ACHN (cell line): ENCODE measurements around the gene KCTD2.
"Not testable (repeated sequence)": the region's sequence is repeated elsewhere in the genome, so short reads cannot be mapped to it uniquely, and the experiment has no call there.

Experiments
- DNase-seq: peaks from one replicate; pipeline ENCODE4 v3.0.0-alpha.2; 2015
- in situ Hi-C: cut with HindIII; loops from 2 replicates; pipeline ENCODE4 v1.10.0; 2017; ENCODE audit warnings: low sequenced_read_pairs, low pct_ligation_motif_present, low pct_unique_long_range_greater_than_20kb

Gene KCTD2

DNA sequence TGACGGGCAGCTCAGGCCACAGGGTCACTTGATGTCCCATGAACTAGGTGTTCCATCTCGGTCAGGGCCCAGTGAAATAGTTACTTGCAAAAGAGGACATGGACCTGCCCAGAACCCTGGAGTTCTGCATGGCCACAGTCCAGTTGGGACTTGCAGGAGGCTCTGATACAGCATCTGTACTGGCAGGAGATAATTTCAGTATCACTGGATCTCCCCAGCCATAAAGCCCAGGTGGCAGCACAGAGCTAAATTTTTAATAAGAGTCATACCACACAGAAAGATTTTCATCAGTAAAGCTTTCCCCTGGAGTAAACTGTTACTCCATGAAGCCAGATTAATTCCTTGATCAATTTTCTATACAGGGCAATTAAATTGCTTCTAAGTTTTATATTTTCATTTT is 22.8 kb downstream of the KCTD2 start:
- in situ Hi-C loops = no loop called here
- DNase-seq = peak; percentile 69

DNA sequence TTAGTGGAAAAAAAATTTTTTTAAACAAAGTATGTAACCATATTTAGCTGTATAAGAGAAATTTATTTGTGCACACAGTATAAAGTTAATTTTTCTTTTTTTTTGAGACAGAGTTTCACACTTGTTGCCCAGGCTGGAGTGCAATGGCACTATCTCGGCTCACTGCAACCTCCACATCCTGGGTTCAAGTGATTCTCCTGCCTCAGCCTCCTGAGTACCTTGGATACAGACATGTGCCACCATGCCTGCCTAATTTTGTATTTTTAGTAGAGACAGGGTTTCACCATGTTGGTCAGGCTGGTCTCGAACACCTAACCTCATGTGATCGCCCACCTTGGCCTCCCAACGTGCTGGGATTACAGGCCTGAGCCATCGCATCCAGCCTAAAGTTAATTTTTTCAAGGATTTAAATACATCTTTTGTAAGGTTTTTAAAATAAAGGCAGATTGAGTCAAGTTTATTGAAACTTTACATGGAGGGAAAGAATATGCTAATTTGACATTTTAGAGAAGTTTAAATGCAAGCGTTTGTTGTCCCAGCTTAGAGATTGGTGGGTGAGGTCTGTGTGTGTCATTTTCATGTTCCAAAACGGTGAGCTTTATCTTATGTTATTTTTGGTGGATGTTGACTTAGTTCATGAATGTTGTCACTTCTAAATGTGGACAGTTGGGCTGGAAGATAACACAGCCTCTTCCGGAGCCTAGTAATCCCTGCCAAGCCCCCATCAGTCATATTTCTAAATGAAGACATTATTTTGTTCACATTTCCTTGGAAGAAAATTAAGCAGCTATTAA is 24.6 kb downstream of the KCTD2 start:
- in situ Hi-C loops, DNase-seq: not testable (repeated sequence)

DNA sequence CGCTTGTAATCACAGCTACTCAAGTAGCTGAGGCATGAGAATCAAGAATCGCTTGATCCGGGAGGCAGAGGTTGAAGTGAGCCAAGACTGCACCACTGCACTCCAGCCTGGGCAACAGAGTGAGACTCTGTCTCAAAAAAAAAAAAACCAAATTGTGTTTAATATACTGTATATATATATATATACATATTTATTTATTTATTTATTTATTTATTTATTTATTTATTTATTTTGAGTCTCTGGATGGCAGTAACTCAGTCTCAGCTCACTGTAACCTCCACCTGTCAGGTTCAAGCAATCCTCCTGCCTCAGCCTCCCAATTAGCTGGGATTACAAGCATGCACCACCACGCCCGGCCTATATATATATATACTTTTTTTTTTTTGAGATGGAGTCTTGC is 25.9 kb downstream of the KCTD2 start:
- in situ Hi-C loops = not testable (repeated sequence)

GRCh38 chr17:75073618-75074047 is 26.6 kb downstream of the KCTD2 start:
- in situ Hi-C loops = no loop called here
- no peak for DNase-seq

More for the DNA sequence above, 25.9 kb downstream of the KCTD2 start:
- DNase-seq = not testable (repeated sequence)

GRCh38 chr17:75074532-75074931 is 27.5 kb downstream of the KCTD2 start:
- no peak for DNase-seq
- in situ Hi-C loops = no loop called here

DNA sequence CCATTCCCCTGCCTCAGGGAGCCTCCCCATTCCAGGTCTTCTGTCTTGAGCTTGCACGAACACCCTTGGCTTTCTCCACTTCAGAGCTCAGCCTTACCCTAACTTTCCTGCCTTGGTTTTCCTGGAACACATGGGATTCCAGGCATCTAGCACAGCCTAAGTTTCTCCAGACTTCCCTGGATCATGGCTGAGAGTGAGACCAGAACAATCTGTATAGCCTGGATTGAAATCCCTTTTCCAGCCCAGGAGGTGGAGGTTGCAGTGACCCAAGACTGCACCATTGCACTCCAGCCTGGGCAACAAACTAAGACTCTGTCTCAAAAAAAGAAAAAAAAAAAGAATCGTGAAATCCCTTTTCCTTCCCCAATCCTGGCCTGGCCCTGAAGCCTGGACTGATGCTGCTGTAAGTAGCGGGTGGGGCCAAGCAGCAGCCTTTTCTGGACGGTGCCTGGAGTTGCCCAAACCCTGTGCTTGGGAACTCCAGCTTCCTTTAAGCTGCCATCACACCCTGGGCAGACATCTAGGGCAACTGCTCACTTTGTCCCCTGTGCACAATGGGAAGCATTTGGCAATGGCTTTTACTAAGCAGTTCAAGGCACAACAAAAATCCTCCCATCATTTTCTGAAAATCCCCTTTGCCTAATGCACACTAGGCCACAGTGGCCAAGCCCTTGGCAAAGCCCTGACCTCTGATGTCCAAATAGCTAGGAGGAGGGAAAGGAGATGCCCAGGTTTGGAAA is 28.7 kb downstream of the KCTD2 start:
- in situ Hi-C loops = no loop called here
- no peak for DNase-seq

DNA sequence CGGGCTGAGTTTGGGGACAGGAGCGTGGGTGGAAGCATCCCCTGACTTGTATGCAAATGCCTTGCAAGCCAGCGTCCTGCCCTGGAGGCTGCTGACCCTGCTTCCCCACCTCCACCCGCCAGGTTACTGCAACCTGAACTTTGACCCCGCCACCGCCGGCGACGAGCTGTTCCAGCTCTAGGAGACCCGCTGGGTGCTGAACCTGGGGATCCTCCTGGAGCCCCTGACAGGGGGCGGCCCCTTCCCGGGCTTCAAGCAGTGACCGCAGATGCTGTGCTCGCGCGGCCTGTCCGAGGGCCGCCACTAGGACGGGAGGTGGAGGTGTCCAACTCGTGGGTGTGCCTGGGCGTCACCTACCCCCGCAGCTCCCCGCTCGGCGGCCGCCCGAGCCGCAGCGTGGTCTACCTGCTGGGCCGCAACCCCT is 30.1 kb downstream of the KCTD2 start:
- in situ Hi-C loops = no loop called here
- no peak for DNase-seq

DNA sequence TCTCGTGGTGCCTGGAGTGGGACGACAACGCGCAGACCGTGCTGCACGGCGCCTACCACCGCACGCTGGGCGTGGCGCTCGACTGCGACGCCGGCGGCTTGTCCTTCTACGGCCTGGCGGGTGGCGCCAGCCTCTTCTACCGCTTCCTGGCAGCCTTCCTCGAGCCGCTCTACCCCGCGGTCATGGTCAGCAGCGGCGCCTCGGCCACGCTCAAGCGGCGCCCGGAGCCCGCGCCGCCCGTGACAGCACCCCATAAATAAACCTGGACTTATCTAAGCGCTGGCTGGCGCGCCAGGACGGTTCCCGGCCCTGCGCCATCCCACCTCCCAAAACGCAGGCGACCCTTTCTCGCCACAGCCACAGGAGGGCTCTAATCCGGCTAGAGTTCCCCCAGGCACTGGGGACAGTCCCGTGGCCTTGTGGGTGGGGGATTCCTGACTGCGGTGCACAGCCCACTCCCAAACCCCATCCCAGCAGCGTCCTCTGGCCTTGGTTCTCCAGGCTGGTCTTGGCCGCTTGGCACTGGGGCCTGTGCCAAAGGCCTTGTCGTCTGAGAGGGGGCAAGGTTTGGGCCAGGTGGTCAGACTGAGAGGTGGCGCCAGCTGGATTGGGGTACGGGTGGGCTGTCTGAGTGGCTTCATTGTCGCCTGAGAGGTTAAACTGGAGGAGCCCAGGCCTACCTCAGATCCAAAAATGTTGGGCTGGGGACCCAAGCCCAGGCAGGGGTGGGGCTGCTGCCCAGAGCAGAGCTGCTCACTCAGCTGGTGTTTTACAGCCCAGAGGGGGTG is 30.7 kb downstream of the KCTD2 start:
- in situ Hi-C loops = no loop called here
- DNase-seq = no peak

DNA sequence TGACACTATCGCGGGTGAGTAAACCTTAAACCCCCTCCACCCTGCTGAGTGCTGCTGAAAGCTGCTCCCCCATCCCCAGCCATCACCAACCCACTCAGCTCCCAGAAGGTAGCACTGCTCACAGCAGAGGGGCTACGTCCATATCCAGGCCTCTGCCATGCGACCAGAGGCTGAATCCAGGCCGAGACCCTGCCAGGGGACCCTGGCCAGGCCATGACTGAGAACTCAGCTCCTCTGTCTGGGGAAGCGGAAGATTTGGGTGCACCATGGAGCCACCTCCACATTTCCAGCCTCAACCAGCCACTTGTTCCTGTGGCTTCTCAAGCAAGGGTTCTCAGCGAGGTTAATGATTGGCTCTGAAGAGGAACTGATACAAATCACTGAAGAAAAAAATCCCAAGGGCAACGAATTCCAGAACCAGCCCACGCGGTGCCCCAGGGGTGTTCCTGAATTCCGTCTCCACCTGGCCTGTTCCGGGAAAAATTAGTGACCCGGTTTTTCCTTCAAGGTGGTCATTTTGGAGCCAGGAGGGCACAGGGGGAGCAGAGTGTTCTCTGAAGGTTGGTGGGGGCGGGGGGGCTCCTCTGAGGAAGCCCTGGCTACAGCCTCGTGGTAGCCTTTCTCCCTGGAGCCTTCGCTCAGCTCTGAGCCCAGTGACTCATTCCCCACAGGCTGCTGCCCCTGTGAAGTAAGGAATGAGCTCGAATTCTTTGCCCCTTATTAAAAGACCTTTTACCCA is 31.4 kb downstream of the KCTD2 start:
- DNase-seq = peak; percentile 96

DNA sequence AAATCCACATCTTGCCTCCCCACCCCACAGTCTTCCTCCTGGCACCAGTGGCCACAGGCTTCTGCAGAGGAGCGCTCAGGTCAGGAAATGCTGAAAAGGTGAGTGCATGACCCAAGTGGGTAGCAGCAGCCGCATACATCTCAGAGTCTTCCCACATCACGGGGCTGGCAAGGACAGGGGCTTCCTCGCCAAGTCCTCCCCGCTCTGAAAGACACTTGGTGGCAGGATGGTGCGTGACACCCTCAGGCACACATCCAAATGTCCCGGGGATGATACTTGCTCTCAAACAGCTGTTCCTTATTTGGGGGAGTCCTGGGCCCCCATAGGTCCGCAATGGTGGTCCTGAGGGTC is 32.0 kb downstream of the KCTD2 start:
- in situ Hi-C loops = no loop called here
- no peak for DNase-seq

More for the DNA sequence above, 31.4 kb downstream of the KCTD2 start:
- in situ Hi-C loops = no loop called here

DNA sequence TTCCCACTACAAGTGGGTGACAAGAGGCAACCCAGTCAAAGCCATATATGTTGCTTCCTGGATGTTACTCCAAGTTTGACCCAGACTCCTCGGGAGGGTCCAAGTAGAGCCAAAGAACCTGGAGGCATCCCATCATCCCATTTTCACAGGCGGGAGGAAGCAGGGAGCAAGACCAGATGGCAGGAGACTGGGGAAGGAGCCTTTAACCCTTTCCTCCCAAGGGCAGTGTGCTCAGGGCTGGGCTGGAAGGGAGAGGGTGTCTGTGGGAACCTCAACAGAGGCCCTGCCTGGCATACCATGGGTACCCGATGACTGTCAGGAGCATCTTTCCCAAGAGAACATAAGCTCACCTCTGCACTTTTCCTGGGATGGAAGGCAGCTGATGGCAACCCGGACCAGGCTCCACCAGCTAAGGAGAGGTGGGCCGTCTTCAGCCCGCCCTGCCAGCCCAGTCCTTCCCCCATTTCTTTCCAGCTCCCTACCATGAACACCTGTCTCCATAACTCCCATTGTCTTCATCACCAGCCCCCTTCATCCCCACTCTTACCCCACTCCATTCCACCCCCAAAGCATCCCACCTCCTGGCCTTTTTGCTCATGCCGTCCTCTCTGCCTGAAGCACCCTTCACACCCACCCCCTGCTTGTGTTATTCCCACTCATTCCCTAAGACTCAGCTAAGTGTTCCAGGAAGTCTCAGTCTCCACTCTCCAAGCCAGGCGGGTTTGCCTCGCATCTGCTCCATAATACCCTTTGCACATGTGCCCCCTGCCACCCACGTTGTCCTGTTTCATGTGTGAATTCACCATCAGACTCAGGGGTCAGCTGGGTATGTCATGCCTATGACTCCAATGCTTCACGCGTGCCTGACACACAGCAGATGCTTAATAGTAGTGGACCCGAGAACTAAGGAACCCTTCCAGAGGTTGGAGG is 34.9 kb downstream of the KCTD2 start:
- no peak for DNase-seq
- in situ Hi-C loops = no loop called here

DNA sequence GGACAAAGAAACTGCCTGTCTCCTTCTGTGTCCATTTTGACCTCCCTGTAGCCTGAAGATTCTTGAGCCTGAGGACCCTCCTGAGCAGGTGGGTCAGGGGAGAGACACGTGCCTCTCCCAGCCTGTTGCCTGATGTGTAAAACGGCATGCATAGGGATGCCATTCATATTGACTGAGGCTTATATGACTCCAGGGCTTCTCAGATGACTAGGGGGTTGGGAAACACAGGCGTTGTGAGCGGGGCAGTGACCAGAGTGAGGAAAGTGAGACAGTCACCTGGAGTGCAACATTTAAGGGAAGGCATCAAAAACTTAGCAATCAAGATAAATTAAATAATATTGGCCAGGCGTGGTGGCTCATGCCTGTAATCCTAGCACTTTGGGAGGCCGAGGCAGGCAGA is 35.7 kb downstream of the KCTD2 start:
- in situ Hi-C loops = no loop called here
- DNase-seq = no peak

DNA sequence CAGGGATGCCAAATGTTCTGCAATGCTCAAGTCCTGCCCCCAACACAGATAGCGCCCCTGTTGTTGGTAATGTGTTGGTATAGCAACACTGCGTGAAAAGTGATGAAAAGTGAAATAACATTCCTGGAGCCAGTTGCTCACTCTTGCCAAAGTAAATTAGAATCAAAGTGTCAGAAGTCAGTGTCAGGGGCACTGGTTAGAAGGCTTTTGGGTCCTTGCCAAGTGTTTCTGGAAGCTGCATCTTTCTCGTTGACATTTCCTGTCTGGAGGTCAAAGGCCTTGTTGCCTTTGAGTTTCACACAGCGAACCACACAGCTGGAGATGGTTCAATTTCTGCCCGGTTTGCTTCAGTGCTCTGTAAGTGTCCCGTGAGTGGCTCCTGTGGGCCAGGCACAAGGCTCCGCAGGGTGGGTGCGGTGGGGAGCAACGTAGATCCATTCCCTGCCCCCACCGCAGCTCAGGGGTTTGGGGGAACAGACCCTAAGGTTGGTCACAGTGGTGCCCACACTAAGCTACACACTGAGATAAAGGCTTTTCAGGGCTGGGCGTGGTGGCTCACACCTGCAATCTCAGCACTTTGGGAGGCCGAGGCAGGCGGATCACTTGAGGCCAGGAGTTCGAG is 37.1 kb downstream of the KCTD2 start:
- in situ Hi-C loops = no loop called here
- no peak for DNase-seq

DNA sequence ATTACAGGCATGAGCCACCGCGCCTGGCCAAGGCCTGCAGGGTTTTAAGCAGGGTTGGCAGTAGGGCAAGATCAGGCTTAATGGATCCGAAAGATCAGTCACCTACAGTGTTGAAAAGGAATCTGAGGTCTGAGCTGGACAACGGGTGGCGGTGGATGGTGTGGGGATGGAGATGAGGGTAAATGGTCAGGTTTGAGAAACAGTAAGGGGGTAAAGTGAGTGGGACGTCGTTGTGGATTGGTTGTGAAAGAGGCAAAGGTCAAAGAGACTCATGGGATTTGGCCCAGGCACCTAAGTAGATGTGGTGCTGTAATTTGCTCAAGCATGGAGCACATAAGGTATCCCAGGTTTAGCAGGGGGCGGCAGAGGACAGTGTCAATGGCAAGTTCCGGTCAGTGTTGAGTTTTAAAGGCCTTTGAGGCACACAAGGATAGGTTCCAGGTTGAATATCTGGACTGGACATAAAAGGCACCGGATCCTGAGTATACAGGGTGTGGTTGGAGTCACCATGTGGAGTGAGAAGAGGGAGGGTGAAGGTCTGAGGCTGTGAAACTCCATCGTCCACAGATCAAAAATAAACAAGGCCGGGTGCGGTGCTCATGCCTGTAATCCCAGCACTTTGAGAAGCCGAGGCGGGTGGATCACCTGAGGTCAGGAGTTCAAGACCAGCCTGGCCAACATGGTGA is 39.6 kb downstream of the KCTD2 start:
- in situ Hi-C loops = no loop called here

GRCh38 chr17:75087182-75087557 is 40.1 kb downstream of the KCTD2 start:
- in situ Hi-C loops = no loop called here
- no peak for DNase-seq

More for the DNA sequence above, 39.6 kb downstream of the KCTD2 start:
- DNase-seq = no peak

GRCh38 chr17:75087558-75088453 is 40.8 kb downstream of the KCTD2 start, which contains the start of gene SLC16A5:
Gene SLC16A5 (plus strand): TSS chr17:75087954. CDS start chr17:75093637, 5,683 bp downstream.
- in situ Hi-C loops = no loop called here
- no peak for DNase-seq
